PC-9 (cell line): ENCODE data around the gene SLC41A1. TPM values are rescaled to one million over a fixed set of nuclear protein-coding genes. Genes with fewer than 3 reads are reported as not detected.

Experiments used
- BruUV-seq: library from RNA; stranded (reverse); fragments of 400-500 nt; replicated peaks from 2 replicates; lab custom pipeline; 2021; lab: Mats Ljungman, UMichigan
- CTCF ChIA-PET: fragments of 300-600 bp; sonication (Branson Sonifier 250); formaldehyde crosslinking; loops from one replicate; lab custom pipeline; 2022; ENCODE audit warnings: antibody characterized with exemption; lab: Charles Lee
- POLR2A ChIA-PET: fragments of 300-600 bp; sonication (Branson Sonifier 250); formaldehyde crosslinking; loops from one replicate; lab custom pipeline; 2022; ENCODE audit warnings: antibody characterized with exemption; ENCODE audit not compliant: unreplicated experiment; lab: Charles Lee
- DNase-seq, 2 experiments: peaks; one replicate each; pipeline versions ENCODE4 v3.0.0 to v3.0.0-alpha.2; 2015 to 2022; ENCODE audit warnings: mixed read lengths in 1 of 2
- H2AFZ ChIP-seq: fragments of 200-600 bp; sonication (generic); 2 replicates; pipeline ENCODE4 v1.8.1; 2017; ENCODE audit warnings: antibody characterized with exemption
- H3F3A ChIP-seq: fragments of 200-600 bp; sonication (generic); 2 replicates; pipeline ENCODE4 v1.8.1; 2017; ENCODE audit warnings: antibody characterized with exemption, mild to moderate bottlenecking, low read depth; ENCODE audit not compliant: insufficient read depth
- H3K27ac ChIP-seq: fragments of 200-600 bp; sonication (generic); 2 replicates; pipeline ENCODE4 v1.6.1; 2016; ENCODE audit warnings: mixed run types
- H3K27me3 ChIP-seq: fragments of 200-600 bp; sonication (generic); 2 replicates; pipeline ENCODE4 v1.6.1; 2016; ENCODE audit warnings: low read depth, mixed run types; ENCODE audit not compliant: insufficient read depth
- H3K36me3 ChIP-seq: fragments of 200-600 bp; sonication (generic); 2 replicates; pipeline ENCODE4 v1.6.1; 2016; ENCODE audit warnings: low read depth, mixed run types
- H3K4me1 ChIP-seq: fragments of 200-600 bp; sonication (generic); replicated peaks from 2 replicates; pipeline ENCODE4 v1.6.1; 2016; ENCODE audit warnings: mixed run types; ENCODE audit not compliant: insufficient read depth
- H3K4me2 ChIP-seq: fragments of 200-600 bp; sonication (generic); 2 replicates; pipeline ENCODE4 v1.6.1; 2017; ENCODE audit warnings: mixed run types
- H3K4me3 ChIP-seq: fragments of 200-600 bp; sonication (generic); 2 replicates; pipeline ENCODE4 v1.6.1; 2016; ENCODE audit warnings: mixed run types
- H3K79me2 ChIP-seq: fragments of 200-600 bp; sonication (generic); 2 replicates; pipeline ENCODE4 v1.6.1; 2017; ENCODE audit warnings: low read depth, mixed run types
- H3K9me2 ChIP-seq: fragments of 200-600 bp; sonication (generic); 2 replicates; pipeline ENCODE4 v1.8.1; 2017; ENCODE audit warnings: mild to moderate bottlenecking; ENCODE audit not compliant: insufficient read depth
- H3K9me3 ChIP-seq: fragments of 200-600 bp; sonication (generic); 2 replicates; pipeline ENCODE4 v1.8.1; 2016; ENCODE audit warnings: low read depth; ENCODE audit not compliant: insufficient read depth
- H4K20me1 ChIP-seq: fragments of 200-600 bp; sonication (generic); 2 replicates; pipeline ENCODE4 v1.8.1; 2017; ENCODE audit not compliant: insufficient read depth
- CTCF ChIP-seq: fragments of 200-600 bp; sonication (generic); conservative IDR thresholded peaks from 2 replicates; pipeline ENCODE4 v1.6.1; 2017; ENCODE audit warnings: mixed run types, antibody characterized with exemption, mild to moderate bottlenecking, moderate library complexity
- EZH2 ChIP-seq: fragments of 200-600 bp; sonication (generic); IDR thresholded peaks from 2 replicates; pipeline ENCODE4 v1.8.0; 2017; ENCODE audit warnings: antibody characterized with exemption, low read depth
- intact Hi-C: fragments of 100-400 bp; cut with micrococcal nuclease; formaldehyde crosslinking; loops from one replicate; pipeline ENCODE4 v1.10.0; 2022; ENCODE audit not compliant: unreplicated experiment
- total RNA-seq: library from RNA; stranded (reverse); gene quantifications from 2 replicates; pipeline ENCODE4 v1.2.3, GENCODE V29; 2021

The SLC41A1 gene
- total RNA-seq, 1 experiment from 2014 or later, result 34.5 TPM

GRCh38 chr1:205764578-205764977 is 48.4 kb downstream of the SLC41A1 start:
- Histone ChIP-seq H2AFZ (no peak overlapping the region), H3K9me2 (no peaks in the 10 kb centered on the region), H3K79me2 (no peaks in the 10 kb centered on the region), H3K27me3 (no peaks in the 10 kb centered on the region), H3K4me3 (no peak overlapping the region), H3K4me1 (no peaks in the 10 kb centered on the region; the same call in 1 of the 2 replicates), H4K20me1 (no peaks in the 10 kb centered on the region), H3K4me2 (no peak overlapping the region), H3F3A (no peaks in the 10 kb centered on the region; the same call in 1 of the 2 replicates), H3K27ac (no peak overlapping the region), H3K9me3 (no peaks in the 10 kb centered on the region), H3K36me3 (no peaks in the 10 kb centered on the region)
- ChIA-PET POLR2A (no interaction called here), CTCF (interaction anchor here (0.5 kb wide), 1 partner anchor 84 kb away, joined by 4 read pairs; the partner anchor contains the start of gene SLC45A3)
- intact Hi-C loops, result no loop called here
- no peak for TF ChIP-seq CTCF
- no peak for TF ChIP-seq EZH2
- no peak for DNase-seq
- no TSS peak for BruUV-seq

GRCh38 chr1:205763980-205764379 is 49.0 kb downstream of the SLC41A1 start:
- POLR2A ChIA-PET, result no interaction called here
- Histone ChIP-seq H3K27ac (no peak overlapping the region), H3K9me3 (no peaks in the 10 kb centered on the region), H3K4me1 (no peaks in the 10 kb centered on the region; the same call in 1 of the 2 replicates), H3K4me3 (no peak overlapping the region), H3F3A (no peaks in the 10 kb centered on the region; the same call in 1 of the 2 replicates), H3K79me2 (no peaks in the 10 kb centered on the region), H3K36me3 (no peaks in the 10 kb centered on the region), H3K9me2 (no peaks in the 10 kb centered on the region), H2AFZ (no peak overlapping the region), H3K27me3 (no peaks in the 10 kb centered on the region), H4K20me1 (no peaks in the 10 kb centered on the region), H3K4me2 (no peak overlapping the region)
- no peak for DNase-seq
- CTCF ChIA-PET, result no interaction called here
- TF ChIP-seq EZH2 (no peak), CTCF (no peak)
- BruUV-seq, result no TSS peak
- intact Hi-C loops, result no loop called here

- H3K4me2 ChIP-seq, result no peak overlapping the region
- no peaks in the 10 kb centered on the region for H3K9me3 ChIP-seq
- no peaks in the 10 kb centered on the region for H3K4me1 ChIP-seq
- ChIA-PET CTCF (no interaction called here), POLR2A (no interaction called here)
- no TSS peak for BruUV-seq
- no peak overlapping the region for H3K27ac ChIP-seq
- no peaks in the 10 kb centered on the region for H3F3A ChIP-seq
- no peaks in the 10 kb centered on the region for H3K79me2 ChIP-seq
- H4K20me1 ChIP-seq, result no peaks in the 10 kb centered on the region
- no peaks in the 10 kb centered on the region for H3K36me3 ChIP-seq
- intact Hi-C loops, result no loop called here
- TF ChIP-seq CTCF (no peak), EZH2 (no peak)
- H3K27me3 ChIP-seq, result no peaks in the 10 kb centered on the region
- H3K4me3 ChIP-seq, result no peak overlapping the region
- DNase-seq, result no peak
- no peak overlapping the region for H2AFZ ChIP-seq
- no peaks in the 10 kb centered on the region for H3K9me2 ChIP-seq
Measured at GRCh38 chr1:205760606-205761005, 52.4 kb downstream of the SLC41A1 start.
